GM19324 (cell line): ENCODE results near the gene SETD4.

Experiments used
- ATAC-seq: cut with Tn5 transposase; IDR thresholded peaks from one replicate; pipeline ENCODE4 v1.9.1; 2021; ENCODE audit warnings: mild to moderate bottlenecking, moderate library complexity; ENCODE audit not compliant: unreplicated experiment, low FRiP score

The SETD4 gene

DNA sequence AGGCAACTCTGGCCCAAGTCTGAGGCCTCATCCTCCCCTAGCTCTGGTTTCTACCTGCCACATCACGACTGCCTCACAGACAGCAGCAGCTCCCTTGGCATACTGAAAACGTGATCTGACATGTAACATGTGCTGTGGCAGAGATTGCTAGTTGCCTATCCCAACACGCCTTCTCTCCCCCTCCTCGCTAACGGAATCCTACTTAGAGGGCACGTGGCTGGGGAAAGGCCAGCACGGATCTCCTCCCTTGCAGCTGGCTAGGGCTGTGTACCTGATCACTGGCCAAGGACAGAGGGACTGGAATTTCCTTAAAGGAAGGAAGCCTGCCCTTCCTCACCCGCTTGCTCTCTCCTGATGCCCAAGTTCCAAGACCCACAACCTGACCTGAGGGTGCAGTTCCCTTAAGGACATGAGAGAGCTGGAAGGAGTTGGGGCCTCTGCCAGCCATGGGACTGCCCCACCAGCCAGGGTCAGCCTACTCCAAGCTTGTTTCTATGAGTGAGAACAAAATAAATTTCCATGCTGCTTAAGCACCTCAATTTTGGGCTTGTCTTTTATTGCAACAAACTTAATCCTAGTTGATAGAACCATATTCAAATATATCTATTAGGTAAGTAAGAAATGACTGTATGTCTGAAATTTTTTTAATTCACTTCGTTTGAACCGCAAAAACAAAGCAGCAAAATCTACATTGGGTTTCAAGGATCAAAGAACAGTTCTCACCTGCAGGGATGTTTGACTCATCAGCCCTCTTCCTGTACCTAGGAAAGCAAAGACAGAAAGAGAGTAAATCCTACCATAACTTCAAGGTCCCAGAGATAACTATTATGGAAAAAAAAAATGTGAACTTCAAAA is 7.2 kb downstream of the SETD4 start:
- ATAC-seq, result no peak

DNA sequence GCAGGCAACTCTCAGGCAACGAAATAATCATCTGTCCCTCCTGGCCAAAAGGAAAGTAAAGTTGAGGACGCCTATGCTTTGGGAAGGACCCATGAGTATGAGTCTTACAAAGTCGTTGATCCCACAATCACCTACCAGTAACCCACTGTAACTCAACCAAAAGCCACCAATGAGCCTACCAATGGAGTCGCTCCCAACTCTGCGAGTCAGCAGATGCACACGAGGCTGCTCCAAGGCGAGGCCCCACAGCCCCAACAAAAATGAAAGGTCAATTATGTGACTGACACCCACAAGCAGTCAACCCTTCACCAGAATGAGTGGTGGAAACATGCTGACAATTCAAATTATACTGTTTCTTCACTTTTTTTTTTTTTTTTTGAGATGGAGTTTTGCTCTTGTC is 12.0 kb downstream of the SETD4 start:
- ATAC-seq, result no peak

DNA sequence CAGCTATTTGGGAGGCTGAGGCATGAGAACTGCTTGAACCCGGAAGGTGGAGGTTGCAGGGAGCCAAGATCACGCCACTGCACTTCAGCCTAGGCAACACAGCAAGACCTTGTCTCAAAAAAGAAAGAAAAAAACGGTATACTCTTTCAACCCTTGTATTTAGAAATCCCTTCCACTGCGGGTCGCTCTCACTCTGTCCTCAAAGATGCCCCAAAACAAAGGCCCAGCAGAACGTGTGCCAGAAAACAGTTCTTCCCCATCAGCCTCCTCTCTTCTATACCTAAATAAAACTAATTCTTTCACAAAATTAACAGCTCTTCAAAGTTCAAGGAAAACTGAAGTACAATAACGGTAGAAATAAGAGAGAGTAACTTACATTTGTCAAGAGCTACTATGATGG is 13.2 kb downstream of the SETD4 start:
- ATAC-seq, result no peak

DNA sequence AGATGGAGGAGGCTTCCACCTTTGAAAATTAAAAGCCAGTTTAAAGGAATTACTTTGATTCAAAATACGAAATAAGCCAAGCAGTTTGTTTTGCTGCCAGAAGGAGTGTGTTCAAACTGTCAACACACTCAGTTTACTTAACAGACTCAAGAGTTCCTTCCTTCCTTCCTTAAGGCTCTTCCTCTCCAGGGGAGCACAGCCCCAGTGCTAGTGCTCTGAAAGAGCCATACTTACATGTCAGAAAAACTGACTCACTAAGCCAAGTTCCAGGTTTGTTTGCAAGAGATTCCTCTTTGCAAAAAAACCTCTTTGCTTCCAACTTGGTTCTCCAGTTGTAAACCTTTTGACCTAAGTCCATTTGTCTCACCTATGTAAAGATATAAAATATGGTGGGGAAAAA is 14.3 kb downstream of the SETD4 start:
- ATAC-seq, result no peak

GRCh38 chr21:36044056-36044455 is 16.3 kb downstream of the SETD4 start:
- ATAC-seq, result no peak

GRCh38 chr21:36041910-36042309 is 18.4 kb downstream of the SETD4 start:
- no peak for ATAC-seq

DNA sequence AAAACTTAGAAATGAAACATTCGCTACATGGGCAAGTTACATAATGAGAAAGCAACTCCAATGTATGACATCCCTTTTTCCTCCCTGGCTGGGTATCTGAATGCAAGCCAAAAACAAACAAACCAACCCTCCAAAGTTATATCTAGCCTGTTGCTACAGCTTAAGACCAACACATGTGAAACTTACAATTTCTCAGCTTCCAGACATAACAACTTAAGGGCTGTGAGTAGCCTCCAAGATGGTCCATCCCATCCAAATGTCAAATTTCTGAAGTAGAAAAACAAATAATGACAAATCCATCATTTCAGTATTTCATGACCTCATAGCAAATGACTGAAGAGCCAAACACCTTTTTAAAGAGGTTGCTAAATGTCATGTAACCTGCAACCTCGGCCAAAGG is 19.9 kb downstream of the SETD4 start:
- ATAC-seq, result no peak

DNA sequence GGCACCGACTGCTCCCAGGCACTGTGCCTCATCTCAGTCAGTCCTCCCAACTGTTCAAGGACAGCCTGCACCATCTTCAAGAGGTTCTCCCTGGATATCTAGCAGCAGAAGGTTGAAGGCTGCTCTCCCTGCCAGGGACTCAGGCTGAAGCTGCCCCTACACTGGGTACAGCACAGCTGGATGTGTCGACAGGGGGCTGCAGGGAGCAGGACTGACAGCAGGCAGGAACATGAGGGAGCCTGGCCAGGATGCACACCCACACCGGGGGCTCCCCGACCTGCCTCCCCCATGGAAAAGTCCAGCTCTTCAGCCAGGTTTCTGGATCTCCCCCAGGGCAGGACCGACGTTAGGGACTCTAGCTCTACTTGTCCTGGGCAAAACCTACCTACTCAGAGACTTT is 20.5 kb downstream of the SETD4 start:
- no peak for ATAC-seq

GRCh38 chr21:36038701-36039497 is 21.4 kb downstream of the SETD4 start:
- no peak for ATAC-seq

GRCh38 chr21:36035381-36035791 is 24.9 kb downstream of the SETD4 start:
- ATAC-seq, result no peak

DNA sequence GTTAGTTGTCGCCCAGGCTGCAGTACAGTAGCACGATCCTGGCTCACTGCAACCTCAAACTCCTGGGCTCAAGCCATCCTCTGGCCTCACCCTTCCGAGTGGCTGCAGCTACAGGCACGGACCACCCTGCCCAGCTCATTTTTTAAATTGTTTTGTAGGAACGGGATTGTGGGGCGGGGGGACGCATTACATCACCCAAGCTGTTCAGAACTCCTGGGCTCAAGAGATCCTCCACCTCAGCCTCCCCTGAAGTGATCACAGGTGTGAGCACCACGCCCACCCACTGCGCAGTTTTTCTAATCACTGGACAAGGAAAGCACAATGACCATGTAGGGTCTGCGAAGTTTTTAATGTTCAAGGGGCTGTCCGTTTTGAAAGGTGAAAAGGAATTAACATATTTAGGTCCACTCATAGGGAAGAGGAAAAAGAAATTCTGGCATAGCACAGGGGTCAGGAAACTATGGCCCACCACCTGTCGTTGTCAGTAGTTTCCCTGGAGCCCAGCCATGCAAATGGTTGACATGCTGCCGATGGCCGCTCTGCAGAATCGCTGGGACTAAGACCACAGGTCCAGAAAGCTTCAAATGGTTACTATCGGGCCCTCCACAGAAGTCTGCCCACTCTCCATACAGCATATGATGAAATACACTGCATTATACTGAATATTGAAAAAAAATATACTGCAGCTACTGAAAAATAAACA is 26.0 kb downstream of the SETD4 start:
- ATAC-seq, result no peak

DNA sequence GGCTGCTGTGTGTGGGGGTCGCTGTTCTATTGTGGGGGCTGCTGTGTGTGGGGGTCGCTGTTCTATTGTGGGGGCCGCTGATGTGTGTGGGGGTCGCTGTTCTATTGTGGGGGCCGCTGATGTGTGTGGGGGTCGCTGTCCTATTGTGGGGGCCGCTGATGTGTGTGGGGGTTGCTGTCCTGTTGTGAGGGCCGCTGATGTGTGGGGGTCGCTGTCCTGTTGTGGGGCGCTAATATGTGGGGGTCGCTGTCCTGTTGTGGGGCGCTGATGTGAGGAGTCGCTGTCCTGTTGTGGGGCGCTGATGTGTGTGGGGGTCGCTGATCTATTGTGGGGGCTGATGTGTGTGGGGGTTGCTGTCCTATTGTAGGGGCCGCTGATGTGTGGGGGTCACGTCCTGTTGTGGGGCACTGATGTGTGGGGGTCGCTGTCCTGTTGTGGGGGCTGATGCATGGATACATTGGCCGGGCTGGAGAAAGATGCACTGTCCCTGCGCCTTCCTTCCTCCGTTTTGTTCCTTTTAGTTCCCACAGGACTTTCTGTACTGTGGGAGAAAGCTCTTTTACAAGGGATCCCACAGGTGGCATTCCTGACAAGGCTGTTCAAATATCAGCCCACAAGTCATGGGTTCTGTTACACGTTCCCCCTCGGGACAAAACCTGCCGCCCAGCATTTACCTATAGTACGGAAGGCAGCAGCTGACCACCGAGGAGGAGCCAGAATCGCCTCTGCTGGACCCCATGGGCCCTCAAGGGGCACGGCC is 27.5 kb downstream of the SETD4 start:
- no peak for ATAC-seq

DNA sequence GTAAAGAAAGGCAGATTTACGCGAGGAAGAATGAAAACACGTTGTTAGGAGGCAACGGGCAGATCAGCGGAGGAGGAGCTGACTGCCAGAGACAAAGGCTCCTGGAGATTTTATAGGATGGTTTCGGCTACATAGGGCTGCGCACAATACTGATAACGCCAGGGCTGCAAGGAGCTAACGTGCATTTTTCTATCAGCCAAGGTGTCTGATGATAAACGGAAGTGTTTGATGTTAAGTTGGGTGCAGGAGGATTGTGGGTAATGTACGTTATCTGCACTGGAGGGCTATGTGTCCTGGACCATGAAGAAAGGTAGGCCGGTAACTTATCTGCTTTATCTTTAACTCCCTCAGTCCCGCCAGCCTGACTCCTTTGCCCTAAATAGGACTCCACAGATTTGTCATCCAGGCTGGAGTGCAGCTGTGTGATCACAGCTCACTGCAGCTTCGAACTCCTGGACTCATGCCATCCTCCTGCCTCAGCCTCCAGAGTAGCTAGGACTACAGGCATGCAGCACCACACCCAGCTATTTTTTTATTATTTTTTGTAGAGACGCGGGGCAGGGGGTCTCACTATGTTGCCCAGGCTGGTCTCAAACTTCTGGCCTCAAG is 29.6 kb downstream of the SETD4 start:
- ATAC-seq, result no peak

GRCh38 chr21:36029309-36029708 is 31.0 kb downstream of the SETD4 start:
- ATAC-seq, result no peak

DNA sequence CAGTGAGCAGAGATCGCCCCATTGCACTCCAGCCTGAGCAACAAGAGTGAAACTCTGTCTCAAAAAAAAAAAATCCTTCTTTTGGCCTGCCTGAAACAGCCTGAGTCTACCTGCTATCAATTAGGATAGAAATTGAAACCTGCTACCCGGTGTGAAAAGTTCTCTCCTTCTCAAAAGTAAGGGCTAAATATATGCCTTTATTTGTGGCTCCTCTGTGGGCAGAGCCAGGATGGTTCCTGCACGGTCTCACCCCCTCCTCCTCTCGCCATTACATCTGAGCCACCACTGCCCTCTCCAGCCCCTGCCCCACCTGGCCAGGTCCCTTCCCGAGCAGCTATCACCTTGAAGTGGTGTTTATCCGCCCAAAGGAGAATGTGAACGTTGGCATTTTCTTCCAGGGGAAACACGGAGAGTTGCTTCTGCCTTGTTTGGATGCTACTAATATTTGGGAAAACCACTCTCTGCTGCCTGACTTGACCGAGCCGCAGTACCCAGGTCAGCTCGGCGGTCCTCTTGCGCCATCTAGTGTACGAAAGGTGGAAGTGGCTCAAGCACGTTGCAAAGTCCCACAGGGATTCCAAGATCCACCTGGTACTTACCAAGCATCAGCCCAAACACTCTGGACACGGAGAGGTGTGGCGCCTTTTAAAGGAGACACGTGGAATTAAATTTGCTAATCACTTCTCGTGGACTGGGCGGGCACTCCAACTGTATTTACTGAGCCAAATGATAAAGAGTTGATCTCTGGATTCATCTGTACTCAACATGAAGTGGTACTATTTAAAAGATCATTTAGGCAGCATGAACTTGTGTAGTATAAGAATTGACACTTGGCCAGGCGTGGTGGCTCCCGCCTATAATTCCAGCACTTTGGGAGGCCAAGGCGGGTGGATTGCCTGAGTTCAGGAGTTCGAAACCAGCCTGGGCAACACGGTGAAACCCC is 31.9 kb downstream of the SETD4 start:
- ATAC-seq, result peak; percentile 67

DNA sequence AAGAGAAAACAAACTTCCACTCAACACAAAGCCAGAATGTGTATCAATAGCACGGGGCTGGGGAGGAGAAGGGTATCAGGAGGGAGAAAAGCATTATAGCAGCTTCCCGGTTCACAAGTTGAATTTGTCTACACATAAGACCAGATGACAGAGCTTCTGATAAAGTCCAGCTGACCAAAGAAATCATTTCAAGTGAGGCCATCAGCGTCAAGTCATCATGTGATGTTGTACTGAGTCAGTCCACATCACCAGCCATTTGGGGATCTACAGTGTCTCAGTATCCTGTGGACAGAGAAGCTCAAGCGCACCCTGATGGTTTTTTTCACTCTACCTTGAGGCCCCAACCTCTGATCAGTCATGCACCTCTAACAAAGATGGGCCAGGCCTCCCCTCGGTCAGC is 33.0 kb downstream of the SETD4 start:
- ATAC-seq, result no peak

DNA sequence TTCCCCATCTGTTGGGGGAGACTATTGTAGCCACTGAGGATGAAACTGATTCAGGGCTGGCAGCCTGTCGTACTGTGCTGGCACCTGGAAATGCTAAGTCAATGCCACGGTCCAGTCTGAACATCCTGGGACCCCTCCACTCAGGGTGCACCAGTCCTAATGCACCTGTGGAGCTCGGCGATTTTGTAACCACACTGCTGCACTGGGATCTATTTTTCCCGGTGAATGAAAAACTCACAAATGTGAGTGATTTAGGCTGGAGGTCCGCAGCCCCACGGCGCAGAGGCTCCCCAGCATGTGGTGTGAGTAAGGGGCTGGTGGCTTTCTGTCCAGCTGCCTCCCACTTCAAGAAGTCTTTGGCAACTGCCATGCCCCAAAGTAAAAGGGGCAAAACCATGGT is 35.5 kb downstream of the SETD4 start:
- no peak for ATAC-seq

DNA sequence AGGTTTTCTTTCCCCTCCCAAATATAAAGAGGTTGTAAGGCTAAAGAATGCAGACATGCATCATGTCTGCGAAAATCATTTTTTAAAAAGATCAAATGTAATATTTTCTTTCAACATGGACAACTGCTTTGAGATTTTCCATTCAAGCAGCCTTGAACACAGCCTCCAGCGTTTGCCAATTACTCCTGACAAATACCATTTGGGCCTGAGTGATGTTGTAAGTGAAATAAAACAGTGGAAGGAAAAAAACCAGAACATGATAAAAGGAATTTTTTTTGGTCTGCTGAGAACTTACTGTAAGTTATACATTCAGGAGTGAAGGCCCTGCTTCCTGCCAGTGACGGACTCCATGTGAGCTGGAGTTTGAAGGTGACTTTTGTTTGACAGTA is 37.2 kb downstream of the SETD4 start:
- ATAC-seq, result no peak
